DOHH2 (cell line): ENCODE data around the gene RND2.
A peak's percentile ranks its signal among the peaks of the same experiment; 100 is the strongest.

ENCODE experiments used
- H3F3A ChIP-seq: fragments of 200-600 bp; sonication (generic), shearing (Covaris generic); 2 replicates; pipeline ENCODE4 v1.6.0; 2016; ENCODE audit warnings: antibody characterized with exemption, mild to moderate bottlenecking; ENCODE audit not compliant: control insufficient read depth, insufficient read depth
- H3K27ac ChIP-seq: fragments of 200-600 bp; sonication (generic); 2 replicates; pipeline ENCODE4 v1.5.1; 2014; ENCODE audit warnings: low read depth, mild to moderate bottlenecking, low read length, moderate library complexity
- H3K27me3 ChIP-seq: fragments of 200-600 bp; sonication (generic); 2 replicates; pipeline ENCODE4 v1.6.1; 2014; ENCODE audit warnings: mild to moderate bottlenecking, low read length, mixed read lengths; ENCODE audit not compliant: control insufficient read depth
- H3K36me3 ChIP-seq: fragments of 200-600 bp; sonication (generic); 2 replicates; pipeline ENCODE4 v1.6.1; 2014; ENCODE audit warnings: mild to moderate bottlenecking, low read length, moderate library complexity, mixed read lengths; ENCODE audit not compliant: control insufficient read depth
- H3K4me1 ChIP-seq: fragments of 200-600 bp; sonication (generic); 2 replicates; pipeline ENCODE4 v1.6.1; 2014; ENCODE audit warnings: mild to moderate bottlenecking, low read length, mixed read lengths; ENCODE audit not compliant: control insufficient read depth
- H3K4me2 ChIP-seq: fragments of 200-600 bp; sonication (generic); 2 replicates; pipeline ENCODE4 v1.6.0; 2014; ENCODE audit warnings: mild to moderate bottlenecking, low read length, moderate library complexity
- H3K4me3 ChIP-seq: fragments of 200-600 bp; sonication (generic); 2 replicates; pipeline ENCODE4 v1.5.1; 2014; ENCODE audit warnings: mild to moderate bottlenecking, low read length, mixed read lengths
- H3K79me2 ChIP-seq: fragments of 200-600 bp; sonication (generic); 2 replicates; pipeline ENCODE4 v1.6.1; 2014; ENCODE audit warnings: mild to moderate bottlenecking, low read length, mixed read lengths; ENCODE audit not compliant: control insufficient read depth
- H3K9me2 ChIP-seq: fragments of 200-600 bp; sonication (generic); replicated peaks from 2 replicates; pipeline ENCODE4 v1.6.1; 2014; ENCODE audit warnings: mild to moderate bottlenecking, low read length, mixed read lengths; ENCODE audit not compliant: control insufficient read depth
- H3K9me3 ChIP-seq: fragments of 200-600 bp; sonication (generic); 2 replicates; pipeline ENCODE4 v1.6.1; 2014; ENCODE audit warnings: antibody characterized with exemption, low read length, mixed read lengths; ENCODE audit not compliant: control insufficient read depth, insufficient read depth
- H4K20me1 ChIP-seq: fragments of 200-600 bp; sonication (generic); 2 replicates; pipeline ENCODE4 v1.6.0; 2014; ENCODE audit warnings: low read depth, mild to moderate bottlenecking, antibody characterized with exemption, low read length, moderate library complexity; ENCODE audit not compliant: control insufficient read depth, insufficient read depth
- EZH2phosphoT487 ChIP-seq: fragments of 200-600 bp; sonication (generic); IDR thresholded peaks from 2 replicates; pipeline ENCODE4 v1.6.1; 2017; ENCODE audit warnings: borderline replicate concordance, mild to moderate bottlenecking, antibody characterized with exemption, low read length, moderate library complexity, mixed read lengths
- TF ChIP-seq, protein P1 (sequence below): fragments of 200-600 bp; sonication (generic); IDR thresholded peaks from one replicate; pipeline ENCODE4 v1.5.1; 2014; ENCODE audit warnings: antibody characterized with exemption, mild to moderate bottlenecking, low read depth, low read length; ENCODE audit not compliant: poor library complexity, severe bottlenecking

Gene RND2

DNA sequence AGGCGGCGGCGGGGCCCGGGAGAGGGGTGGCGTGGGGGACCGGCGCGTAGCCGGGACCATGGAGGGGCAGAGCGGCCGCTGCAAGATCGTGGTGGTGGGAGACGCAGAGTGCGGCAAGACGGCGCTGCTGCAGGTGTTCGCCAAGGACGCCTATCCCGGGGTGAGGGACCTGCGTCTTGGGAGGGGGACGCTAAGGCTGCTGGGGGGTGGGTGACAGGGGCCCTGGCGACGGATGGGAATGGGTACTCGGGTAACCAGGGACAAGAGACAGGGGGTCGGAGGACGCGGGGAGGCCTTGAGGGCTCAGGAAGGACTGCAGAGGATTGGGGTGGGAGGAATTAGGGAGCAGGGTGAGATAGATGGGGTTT is 243 bp downstream of the RND2 start:
- Histone ChIP-seq H3K9me2 (no peaks in the 10 kb centered on the region), H3F3A (peaks cover 5% of the 10 kb centered on the region; the same call in 1 of the 2 replicates), H3K79me2 (no peaks in the 10 kb centered on the region), H3K4me3 (peak overlapping the region; percentile 27; the same call in 1 of the 2 replicates), H3K27me3 (peaks cover 20% of the 10 kb centered on the region), H4K20me1 (no peaks in the 10 kb centered on the region), H3K27ac (no peak overlapping the region), H3K9me3 (no peaks in the 10 kb centered on the region), H3K4me1 (peaks cover 18% of the 10 kb centered on the region), H3K4me2 (peak overlapping the region; percentile 44; the same call in 1 of the 2 replicates), H3K36me3 (no peaks in the 10 kb centered on the region)
- no peak for TF ChIP-seq EZH2phosphoT487
- TF ChIP-seq, protein P1, sequence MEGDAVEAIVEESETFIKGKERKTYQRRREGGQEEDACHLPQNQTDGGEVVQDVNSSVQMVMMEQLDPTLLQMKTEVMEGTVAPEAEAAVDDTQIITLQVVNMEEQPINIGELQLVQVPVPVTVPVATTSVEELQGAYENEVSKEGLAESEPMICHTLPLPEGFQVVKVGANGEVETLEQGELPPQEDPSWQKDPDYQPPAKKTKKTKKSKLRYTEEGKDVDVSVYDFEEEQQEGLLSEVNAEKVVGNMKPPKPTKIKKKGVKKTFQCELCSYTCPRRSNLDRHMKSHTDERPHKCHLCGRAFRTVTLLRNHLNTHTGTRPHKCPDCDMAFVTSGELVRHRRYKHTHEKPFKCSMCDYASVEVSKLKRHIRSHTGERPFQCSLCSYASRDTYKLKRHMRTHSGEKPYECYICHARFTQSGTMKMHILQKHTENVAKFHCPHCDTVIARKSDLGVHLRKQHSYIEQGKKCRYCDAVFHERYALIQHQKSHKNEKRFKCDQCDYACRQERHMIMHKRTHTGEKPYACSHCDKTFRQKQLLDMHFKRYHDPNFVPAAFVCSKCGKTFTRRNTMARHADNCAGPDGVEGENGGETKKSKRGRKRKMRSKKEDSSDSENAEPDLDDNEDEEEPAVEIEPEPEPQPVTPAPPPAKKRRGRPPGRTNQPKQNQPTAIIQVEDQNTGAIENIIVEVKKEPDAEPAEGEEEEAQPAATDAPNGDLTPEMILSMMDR, result no peak

GRCh38 chr17:43025766-43026537 is 921 bp downstream of the RND2 start:
- Histone ChIP-seq H3K4me1 (peaks cover 17% of the 10 kb centered on the region), H3K4me2 (no peak overlapping the region), H3K9me3 (no peaks in the 10 kb centered on the region), H3F3A (peaks cover 5% of the 10 kb centered on the region; the same call in 1 of the 2 replicates), H3K27me3 (peaks cover 22% of the 10 kb centered on the region), H3K4me3 (no peak overlapping the region), H4K20me1 (no peaks in the 10 kb centered on the region), H3K36me3 (no peaks in the 10 kb centered on the region), H3K9me2 (no peaks in the 10 kb centered on the region), H3K27ac (no peak overlapping the region), H3K79me2 (no peaks in the 10 kb centered on the region)
- TF ChIP-seq, protein P1, result no peak
- TF ChIP-seq EZH2phosphoT487, result no peak

- Histone ChIP-seq H4K20me1 (no peaks in the 10 kb centered on the region), H3K4me2 (no peak overlapping the region), H3K4me3 (no peak overlapping the region), H3F3A (peaks cover 5% of the 10 kb centered on the region; the same call in 1 of the 2 replicates), H3K36me3 (no peaks in the 10 kb centered on the region), H3K79me2 (no peaks in the 10 kb centered on the region), H3K27ac (no peak overlapping the region), H3K9me3 (no peaks in the 10 kb centered on the region), H3K27me3 (peaks cover 22% of the 10 kb centered on the region), H3K4me1 (peaks cover 13% of the 10 kb centered on the region), H3K9me2 (no peaks in the 10 kb centered on the region)
- TF ChIP-seq, protein P1, result no peak
- TF ChIP-seq EZH2phosphoT487, result no peak
Observed at GRCh38 chr17:43026595-43026994, 1.6 kb downstream of the RND2 start.
